Activated naive CD4-positive, alpha-beta T cell treated with anti-CD3 and anti-CD28 coated beads, Interleukin-2, amount 10 ng/mL, durations not matched to agents 7 days and 5 days (primary cell): ENCODE data around the gene S1PR4.
A peak's percentile ranks its signal among the peaks of the same experiment; 100 is the strongest.
"Not testable (repeated sequence)": the region's sequence is repeated elsewhere in the genome, so short reads cannot be mapped to it uniquely, and the experiment has no call there.

Experiments
- CTCF ChIA-PET: fragments of 350-600 bp; sonication (Branson Sonifier 250); formaldehyde crosslinking; loops from one replicate; lab custom pipeline; 2021; ENCODE audit warnings: antibody characterized with exemption; lab: Charles Lee
- DNase-seq: peaks from one replicate; pipeline ENCODE4 v3.0.0-alpha.2; 2020
- H3K27ac Mint-ChIP-seq: one replicate; pipeline ENCODE4 v1.8.0; 2021; ENCODE audit warnings: mild to moderate bottlenecking, moderate library complexity, mixed read lengths
- H3K27me3 Mint-ChIP-seq: one replicate; pipeline ENCODE4 v1.8.0; 2021; ENCODE audit warnings: mild to moderate bottlenecking, mixed read lengths
- H3K36me3 Mint-ChIP-seq: one replicate; pipeline ENCODE4 v1.8.0; 2021; ENCODE audit warnings: mixed read lengths
- H3K4me1 Mint-ChIP-seq: one replicate; pipeline ENCODE4 v1.8.0; 2021; ENCODE audit warnings: mixed read lengths
- H3K4me3 Mint-ChIP-seq: one replicate; pipeline ENCODE4 v1.8.0; 2021; ENCODE audit warnings: mild to moderate bottlenecking, moderate library complexity, mixed read lengths
- H3K9me3 Mint-ChIP-seq: one replicate; pipeline ENCODE4 v1.8.0; 2021; ENCODE audit warnings: mixed read lengths

S1PR4 gene

GRCh38 chr19:3189702-3190469, 11.3 kb downstream of the S1PR4 start:
- peaks cover 40% of the 10 kb centered on the region for H3K4me1 Mint-ChIP-seq
- H3K27ac Mint-ChIP-seq: no peak overlapping the region
- DNase-seq: no peak
- CTCF ChIA-PET: interaction anchor here (1.7 kb wide), 1 partner anchor 21 kb away, joined by 7 read pairs; no protein-coding TSS in a partner anchor
- H3K9me3 Mint-ChIP-seq: no peaks in the 10 kb centered on the region
- H3K36me3 Mint-ChIP-seq: peaks cover 24% of the 10 kb centered on the region
- no peak overlapping the region for H3K4me3 Mint-ChIP-seq
- peaks cover 4% of the 10 kb centered on the region for H3K27me3 Mint-ChIP-seq

- H3K27ac Mint-ChIP-seq: no peak overlapping the region
- peaks cover 4% of the 10 kb centered on the region for H3K27me3 Mint-ChIP-seq
- DNase-seq: no peak
- H3K4me1 Mint-ChIP-seq: peaks cover 35% of the 10 kb centered on the region
- no peak overlapping the region for H3K4me3 Mint-ChIP-seq
- no peaks in the 10 kb centered on the region for H3K9me3 Mint-ChIP-seq
- CTCF ChIA-PET: interaction anchor here (1.7 kb wide), 1 partner anchor 21 kb away, joined by 7 read pairs; no protein-coding TSS in a partner anchor
- peaks cover 24% of the 10 kb centered on the region for H3K36me3 Mint-ChIP-seq
These were observed 11.9 kb downstream of the S1PR4 start for GRCh38 chr19:3190470-3190770.

- no peak for DNase-seq
- H3K9me3 Mint-ChIP-seq: no peaks in the 10 kb centered on the region
- no peaks in the 10 kb centered on the region for H3K27me3 Mint-ChIP-seq
- H3K4me1 Mint-ChIP-seq: peaks cover 33% of the 10 kb centered on the region
- CTCF ChIA-PET: no interaction called here
- H3K4me3 Mint-ChIP-seq: no peak overlapping the region
- peaks cover 26% of the 10 kb centered on the region for H3K36me3 Mint-ChIP-seq
- peak overlapping the region; percentile 58 for H3K27ac Mint-ChIP-seq
These were observed 12.6 kb downstream of the S1PR4 start for GRCh38 chr19:3190921-3191805.

GRCh38 chr19:3191806-3192104, 13.2 kb downstream of the S1PR4 start:
- Mint-ChIP-seq H3K36me3 (peaks cover 24% of the 10 kb centered on the region), H3K4me1 (peaks cover 30% of the 10 kb centered on the region)
- DNase-seq, CTCF ChIA-PET, H3K9me3 Mint-ChIP-seq, H3K4me3 Mint-ChIP-seq, H3K27ac Mint-ChIP-seq, H3K27me3 Mint-ChIP-seq: not testable (repeated sequence)

- H3K27me3 Mint-ChIP-seq: no peaks in the 10 kb centered on the region
- H3K36me3 Mint-ChIP-seq: peaks cover 24% of the 10 kb centered on the region
- H3K4me3 Mint-ChIP-seq: no peak overlapping the region
- CTCF ChIA-PET: no interaction called here
- no peaks in the 10 kb centered on the region for H3K9me3 Mint-ChIP-seq
- H3K4me1 Mint-ChIP-seq: peaks cover 25% of the 10 kb centered on the region
- DNase-seq: no peak
- no peak overlapping the region for H3K27ac Mint-ChIP-seq
These were observed 13.7 kb downstream of the S1PR4 start for GRCh38 chr19:3192228-3192635.

- CTCF ChIA-PET: no interaction called here
- no peak for DNase-seq
- Mint-ChIP-seq H3K36me3 (peaks cover 24% of the 10 kb centered on the region), H3K9me3 (no peaks in the 10 kb centered on the region), H3K4me1 (peaks cover 21% of the 10 kb centered on the region), H3K27ac (no peak overlapping the region), H3K27me3 (no peaks in the 10 kb centered on the region), H3K4me3 (no peak overlapping the region)
These were observed 14.1 kb downstream of the S1PR4 start for GRCh38 chr19:3192684-3193083.

GRCh38 chr19:3193256-3194105, 14.9 kb downstream of the S1PR4 start:
- Mint-ChIP-seq H3K9me3 (no peaks in the 10 kb centered on the region), H3K4me1 (peaks cover 13% of the 10 kb centered on the region), H3K4me3 (no peak overlapping the region), H3K27me3 (no peaks in the 10 kb centered on the region), H3K36me3 (peaks cover 19% of the 10 kb centered on the region), H3K27ac (no peak overlapping the region)
- CTCF ChIA-PET: no interaction called here
- DNase-seq: no peak

- peaks cover 4% of the 10 kb centered on the region for H3K4me1 Mint-ChIP-seq
- no peak overlapping the region for H3K27ac Mint-ChIP-seq
- DNase-seq: no peak
- no peak overlapping the region for H3K4me3 Mint-ChIP-seq
- no peaks in the 10 kb centered on the region for H3K27me3 Mint-ChIP-seq
- H3K9me3 Mint-ChIP-seq: no peaks in the 10 kb centered on the region
- H3K36me3 Mint-ChIP-seq: peaks cover 19% of the 10 kb centered on the region
- CTCF ChIA-PET: no interaction called here
These were observed 15.8 kb downstream of the S1PR4 start for GRCh38 chr19:3194106-3195087.

GRCh38 chr19:3196064-3196932, 17.7 kb downstream of the S1PR4 start:
- CTCF ChIA-PET: no interaction called here
- H3K36me3 Mint-ChIP-seq: peaks cover 15% of the 10 kb centered on the region
- no peak for DNase-seq
- H3K9me3 Mint-ChIP-seq: no peaks in the 10 kb centered on the region
- H3K4me1 Mint-ChIP-seq: no peaks in the 10 kb centered on the region
- H3K4me3 Mint-ChIP-seq: no peak overlapping the region
- H3K27me3 Mint-ChIP-seq: no peaks in the 10 kb centered on the region
- H3K27ac Mint-ChIP-seq: no peak overlapping the region

GRCh38 chr19:3196933-3197205, 18.3 kb downstream of the S1PR4 start:
- no peak overlapping the region for H3K4me3 Mint-ChIP-seq
- CTCF ChIA-PET: no interaction called here
- DNase-seq: no peak
- no peaks in the 10 kb centered on the region for H3K4me1 Mint-ChIP-seq
- H3K36me3 Mint-ChIP-seq: peaks cover 13% of the 10 kb centered on the region
- no peak overlapping the region for H3K27ac Mint-ChIP-seq
- H3K9me3 Mint-ChIP-seq: no peaks in the 10 kb centered on the region
- no peaks in the 10 kb centered on the region for H3K27me3 Mint-ChIP-seq

GRCh38 chr19:3198901-3199700, 20.5 kb downstream of the S1PR4 start:
- Mint-ChIP-seq H3K27me3 (no peaks in the 10 kb centered on the region), H3K4me3 (no peak overlapping the region), H3K9me3 (no peaks in the 10 kb centered on the region), H3K36me3 (peaks cover 8% of the 10 kb centered on the region), H3K27ac (no peak overlapping the region), H3K4me1 (no peaks in the 10 kb centered on the region)
- no peak for DNase-seq
- CTCF ChIA-PET: no interaction called here

- Mint-ChIP-seq H3K36me3 (no peaks in the 10 kb centered on the region), H3K4me3 (no peak overlapping the region), H3K27me3 (no peaks in the 10 kb centered on the region), H3K4me1 (no peaks in the 10 kb centered on the region), H3K27ac (no peak overlapping the region), H3K9me3 (no peaks in the 10 kb centered on the region)
- no peak for DNase-seq
- CTCF ChIA-PET: no interaction called here
These were observed 22.6 kb downstream of the S1PR4 start for GRCh38 chr19:3201072-3201700.
